HG02884 (cell line): ENCODE results near the gene MED12.
A peak's percentile ranks its signal among the peaks of the same experiment; 100 is the strongest.

Source experiments
- ATAC-seq: cut with Tn5 transposase; IDR thresholded peaks from one replicate; pipeline ENCODE4 v1.9.1; 2021; ENCODE audit warnings: mild to moderate bottlenecking, moderate library complexity; ENCODE audit not compliant: unreplicated experiment

MED12 gene

GRCh38 chrX:71107245-71107644, 11.2 kb upstream of the MED12 start:
- ATAC-seq: no peak

- ATAC-seq: no peak
Observed at GRCh38 chrX:71107762-71108360, 10.5 kb upstream of the MED12 start.

GRCh38 chrX:71109051-71109450, 9.3 kb upstream of the MED12 start:
- no peak for ATAC-seq

GRCh38 chrX:71111141-71111843, 7.1 kb upstream of the MED12 start, which contains the start of gene IL2RG:
Gene IL2RG (minus strand): TSS chrX:71111577. CDS start chrX:71111539, 38 bp downstream.
- peak; percentile 90 for ATAC-seq

GRCh38 chrX:71111921-71112431, 6.4 kb upstream of the MED12 start:
- ATAC-seq: peak; percentile 33

- ATAC-seq: no peak
Observed at GRCh38 chrX:71117358-71117757, 1.0 kb upstream of the MED12 start.

GRCh38 chrX:71118985-71119535, 664 bp downstream of the MED12 start:
- no peak for ATAC-seq

GRCh38 chrX:71128166-71128833, 9.9 kb downstream of the MED12 start:
- no peak for ATAC-seq

GRCh38 chrX:71128915-71129765, 10.7 kb downstream of the MED12 start:
- peak; percentile 52 for ATAC-seq

- ATAC-seq: no peak
Observed at GRCh38 chrX:71131510-71131909, 13.1 kb downstream of the MED12 start.

GRCh38 chrX:71140440-71140839, 22.0 kb downstream of the MED12 start:
- ATAC-seq: no peak

- ATAC-seq: no peak
Observed at GRCh38 chrX:71143508-71143907, 25.1 kb downstream of the MED12 start.

GRCh38 chrX:71144651-71145050, 26.3 kb downstream of the MED12 start, which contains the start of gene NLGN3:
Gene NLGN3 (plus strand): TSS chrX:71144841. CDS start chrX:71147750, 2,909 bp downstream.
- no peak for ATAC-seq

GRCh38 chrX:71147496-71148277, 29.3 kb downstream of the MED12 start:
- ATAC-seq: no peak

- no peak for ATAC-seq
Observed at GRCh38 chrX:71148278-71148663, 29.9 kb downstream of the MED12 start.

- ATAC-seq: no peak
Observed at GRCh38 chrX:71151366-71151765, 33.0 kb downstream of the MED12 start.

GRCh38 chrX:71154196-71154595, 35.8 kb downstream of the MED12 start:
- ATAC-seq: no peak

GRCh38 chrX:71154641-71155040, 36.2 kb downstream of the MED12 start:
- ATAC-seq: no peak

- ATAC-seq: no peak
Observed at GRCh38 chrX:71158603-71159002, 40.2 kb downstream of the MED12 start.

GRCh38 chrX:71159335-71159734, 40.9 kb downstream of the MED12 start:
- no peak for ATAC-seq
